Raji (cell line): ENCODE measurements around the gene CHD6.

ENCODE experiments used
- POLR2A ChIP-seq: IDR thresholded peaks from 2 replicates; pipeline ENCODE4 v1.6.1; 2011; ENCODE audit warnings: low read depth, low read length, control low read depth; ENCODE audit not compliant: insufficient read depth

CHD6 gene

DNA sequence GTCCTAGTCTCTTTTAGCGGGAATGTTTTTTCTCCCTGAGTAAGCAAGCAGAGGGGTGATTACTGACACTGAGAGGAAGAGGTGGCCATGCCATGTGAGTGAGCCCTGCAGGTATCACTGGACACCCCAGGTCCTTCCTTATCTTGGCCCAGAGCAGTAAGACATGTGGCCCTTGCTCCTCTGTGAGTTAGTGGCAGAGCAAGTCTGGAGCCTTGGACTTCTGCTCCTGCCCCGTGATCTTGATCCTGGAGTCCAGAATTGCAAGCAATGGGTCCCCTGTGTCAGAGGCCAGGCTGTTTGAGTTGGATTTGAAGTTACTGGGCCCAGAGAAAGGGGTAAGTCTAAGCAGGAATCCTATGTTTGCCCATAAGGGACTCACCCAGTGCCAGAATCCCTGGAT is 159.4 kb downstream of the CHD6 start:
- TF ChIP-seq POLR2A: no peak

DNA sequence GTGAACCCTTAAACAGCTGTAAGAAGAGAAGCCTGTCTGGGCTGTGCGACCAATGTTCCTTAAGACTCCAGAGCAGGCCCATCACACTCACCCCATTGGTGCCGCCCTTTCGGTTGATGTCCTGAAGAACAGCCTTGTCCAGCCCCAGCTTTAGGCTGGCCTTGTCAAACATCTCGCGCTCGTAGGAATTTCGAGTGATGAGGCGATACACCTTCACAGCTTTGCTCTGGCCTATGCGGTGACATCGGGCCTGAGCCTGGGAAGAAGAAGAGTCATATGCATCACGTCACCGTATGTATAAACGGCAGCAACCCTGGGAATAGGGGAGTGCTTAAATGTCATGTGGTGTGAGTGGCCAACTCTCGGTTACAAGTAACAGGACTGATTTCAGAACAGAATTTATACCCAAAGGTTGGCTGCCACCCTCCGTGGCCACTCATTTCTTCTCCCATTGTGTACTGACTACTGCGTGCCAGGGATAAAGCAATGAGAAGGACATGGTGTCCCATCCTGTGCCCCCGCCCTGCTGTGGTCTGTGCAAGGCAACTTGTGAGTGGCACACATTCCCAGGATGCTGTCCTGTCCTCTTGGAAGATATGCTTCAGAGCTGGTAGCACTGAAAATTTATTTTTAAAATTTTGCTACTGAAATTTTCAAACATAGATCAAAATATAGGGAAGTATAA is 160.9 kb downstream of the CHD6 start:
- no peak for TF ChIP-seq POLR2A

DNA sequence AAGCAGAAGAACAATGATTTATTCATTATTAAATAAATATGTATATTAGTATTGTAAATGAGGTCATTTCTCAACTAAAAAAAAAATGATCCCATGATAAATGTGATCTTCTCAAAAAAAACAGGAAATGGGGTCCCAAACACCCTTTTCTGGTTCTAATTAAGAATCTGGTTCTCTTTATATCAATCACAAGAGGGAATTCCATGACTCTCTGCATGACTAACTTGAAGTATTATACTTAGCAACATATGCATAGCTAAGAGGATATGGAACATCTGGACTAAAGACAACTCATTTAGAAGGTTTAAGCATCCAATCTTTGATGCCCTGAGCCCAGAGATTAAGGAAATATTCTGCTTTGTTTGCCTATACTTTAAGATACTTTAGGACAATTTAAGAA is 161.8 kb downstream of the CHD6 start:
- TF ChIP-seq POLR2A: no peak

DNA sequence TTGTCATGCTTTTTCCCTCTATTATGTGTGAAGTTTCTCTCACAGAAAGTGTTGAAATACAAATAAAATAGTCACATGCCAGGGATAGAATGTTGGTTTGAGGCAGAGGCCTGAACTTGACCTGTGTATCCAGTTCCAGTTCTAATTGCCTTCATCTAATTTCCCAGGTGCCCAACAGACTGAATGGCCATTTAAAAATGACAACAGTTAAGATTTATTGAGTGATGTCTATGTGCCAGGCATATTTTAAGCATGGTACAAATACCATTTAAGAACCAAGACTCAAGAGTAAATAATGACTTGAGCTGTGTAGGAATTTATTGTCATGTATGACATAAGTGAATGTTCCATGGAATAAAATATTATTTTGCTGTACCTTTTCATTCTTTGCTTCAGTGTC is 163.9 kb downstream of the CHD6 start:
- TF ChIP-seq POLR2A: no peak

DNA sequence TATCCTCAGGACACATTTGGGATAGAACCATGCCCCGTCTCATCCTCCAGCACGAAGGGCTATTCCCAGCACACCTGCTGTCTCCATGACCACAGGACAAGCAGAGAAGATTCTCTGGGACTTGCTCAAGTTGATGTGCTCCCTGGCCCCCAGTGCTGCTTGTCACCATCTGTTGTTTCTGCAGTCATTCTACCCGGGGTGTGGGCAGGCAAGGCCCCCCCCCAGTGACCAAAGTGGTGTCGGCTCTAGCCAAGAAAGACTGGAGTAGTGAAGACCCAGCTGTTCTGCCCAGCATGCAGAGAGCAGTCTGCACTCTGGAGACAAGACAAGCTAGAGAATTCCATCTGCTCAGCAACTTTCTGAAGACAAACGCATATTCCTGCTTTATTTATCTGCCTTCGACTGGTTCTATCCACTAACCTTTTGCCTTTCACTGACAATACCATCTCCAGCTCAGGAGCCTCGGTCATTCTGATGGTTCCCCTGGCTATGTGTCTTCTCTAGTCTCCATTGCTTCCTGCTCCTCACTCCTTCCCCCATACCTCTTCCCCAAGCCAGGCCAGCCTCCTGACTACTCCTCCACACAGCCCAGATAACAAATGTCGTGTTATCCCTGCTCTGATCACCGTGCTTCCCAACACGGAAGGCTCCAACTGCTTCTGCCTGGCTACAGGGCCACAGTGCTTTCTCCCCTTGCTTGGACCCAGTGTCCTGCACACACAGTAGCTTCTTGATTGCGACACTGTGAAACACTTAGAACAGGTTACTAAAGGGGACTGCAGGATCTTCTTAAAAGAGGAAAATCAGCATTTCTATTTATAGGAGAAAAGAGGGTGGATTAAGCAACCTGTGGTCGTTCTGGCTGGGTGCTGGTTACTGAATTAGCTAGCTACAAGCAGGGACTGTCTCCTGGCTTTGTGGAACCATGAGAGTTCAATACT is 164.9 kb downstream of the CHD6 start:
- no peak for TF ChIP-seq POLR2A

DNA sequence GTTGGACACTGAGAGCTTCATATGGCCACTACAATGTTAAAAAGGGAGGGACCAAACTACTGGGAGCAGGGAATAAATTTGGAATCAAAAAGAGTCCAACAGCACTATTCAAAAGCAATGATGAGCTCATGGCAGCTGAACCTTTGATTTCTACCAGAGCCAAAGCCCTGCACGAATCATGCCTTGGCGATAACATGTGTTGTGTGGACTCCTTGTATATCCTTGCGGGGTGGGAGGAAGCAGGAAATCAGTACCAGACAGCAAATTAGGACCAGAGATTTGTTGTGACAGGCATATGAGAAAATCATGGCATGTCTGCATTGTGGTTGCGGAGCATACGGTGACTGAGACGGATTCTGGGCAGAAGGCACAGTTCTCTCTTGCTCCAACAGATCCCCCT is 166.0 kb downstream of the CHD6 start:
- TF ChIP-seq POLR2A: no peak

DNA sequence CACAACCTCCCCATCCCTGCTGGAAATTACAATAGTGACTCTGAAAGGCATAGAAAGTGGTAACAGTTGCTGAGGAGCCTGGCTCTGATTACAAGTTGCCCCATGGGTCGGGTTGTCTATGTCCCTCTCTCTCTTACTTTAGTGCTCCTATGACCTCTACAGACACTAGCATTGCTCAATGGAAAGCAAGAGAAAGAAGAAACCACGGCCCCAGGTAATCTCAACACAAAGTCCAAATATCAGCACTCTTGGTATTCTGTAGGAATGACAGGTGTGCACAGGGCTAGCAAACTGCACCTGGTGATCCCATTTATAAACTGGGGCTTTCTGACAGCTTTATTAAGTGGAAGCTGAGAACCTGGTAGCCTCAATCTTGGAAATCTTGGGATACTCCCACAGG is 171.2 kb downstream of the CHD6 start:
- no peak for TF ChIP-seq POLR2A

DNA sequence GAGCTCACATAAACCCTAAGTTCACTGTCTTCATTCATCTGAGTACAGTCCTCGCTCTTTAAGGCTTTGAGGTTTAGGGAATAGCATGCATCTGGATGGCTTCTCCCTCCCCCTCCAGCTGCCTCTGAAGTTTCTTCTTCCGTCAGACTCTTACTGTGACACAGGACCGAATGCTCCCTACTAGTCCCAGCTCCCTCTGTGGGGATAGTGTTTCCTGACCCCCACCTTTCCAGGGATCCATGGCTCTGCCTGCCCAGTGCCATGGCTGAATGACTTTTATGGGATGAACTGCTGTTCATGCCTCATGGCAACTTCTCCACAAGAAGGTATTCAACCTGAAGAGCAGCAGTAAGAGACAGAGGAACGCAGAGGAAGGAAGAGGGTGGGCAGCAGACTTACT is 171.7 kb downstream of the CHD6 start:
- TF ChIP-seq POLR2A: no peak

DNA sequence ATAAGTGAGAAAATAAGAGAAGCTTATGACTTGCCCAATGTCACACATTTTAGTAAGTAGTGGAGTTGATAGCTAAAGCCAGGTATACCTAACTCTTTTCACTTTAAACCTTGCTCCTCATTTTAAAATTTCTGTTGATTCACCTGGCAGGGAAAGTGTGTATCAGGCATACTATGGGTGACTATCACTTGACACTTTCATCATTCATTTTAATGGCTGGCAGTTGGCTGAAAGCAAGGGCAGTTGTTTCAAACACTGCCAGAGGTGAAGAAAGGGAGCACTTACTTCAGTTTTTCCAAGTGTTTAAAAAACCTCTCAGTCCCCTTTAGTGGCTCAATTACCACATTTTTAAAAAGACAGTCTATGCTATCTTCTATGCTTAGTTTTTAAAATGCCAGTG is 173.4 kb downstream of the CHD6 start:
- TF ChIP-seq POLR2A: no peak

DNA sequence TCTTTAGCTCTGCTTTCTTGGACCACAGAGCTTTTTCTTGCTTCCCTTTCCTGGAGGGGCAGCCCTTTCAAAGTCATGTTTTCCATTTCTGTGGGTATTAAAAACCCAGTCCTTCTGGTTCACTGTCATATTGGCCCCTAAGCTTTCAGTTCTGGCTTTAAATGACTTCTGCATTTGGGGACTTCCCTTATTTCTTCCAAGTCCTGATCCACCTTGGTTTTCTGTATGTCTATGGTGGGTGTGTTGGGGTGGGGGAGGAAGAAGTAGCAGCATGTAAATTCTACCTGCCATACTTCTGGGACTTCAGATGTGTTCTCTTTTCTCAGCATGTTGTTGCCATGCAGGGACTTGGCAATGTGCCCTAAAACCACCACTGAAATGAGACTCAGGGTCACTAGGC is 174.5 kb downstream of the CHD6 start:
- no peak for TF ChIP-seq POLR2A

DNA sequence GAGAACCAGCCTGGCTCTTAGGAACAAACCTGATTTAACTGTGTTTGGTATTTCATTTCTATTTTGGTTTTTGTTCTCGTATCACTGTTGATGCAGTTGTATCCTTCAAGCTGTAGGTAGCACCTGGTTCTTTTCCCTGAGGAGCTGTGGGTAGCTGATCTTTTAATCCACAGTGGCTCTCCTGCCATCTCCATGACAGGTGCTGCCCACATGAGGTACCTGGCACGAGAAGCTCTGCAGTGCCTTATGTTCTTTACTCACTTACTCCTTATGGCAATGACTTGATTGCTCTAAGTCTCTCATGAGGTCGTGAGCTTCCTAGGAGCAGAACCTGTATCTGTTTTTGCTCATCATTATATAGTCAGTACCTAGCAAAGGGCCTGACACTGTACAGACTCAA is 177.3 kb downstream of the CHD6 start:
- no peak for TF ChIP-seq POLR2A

DNA sequence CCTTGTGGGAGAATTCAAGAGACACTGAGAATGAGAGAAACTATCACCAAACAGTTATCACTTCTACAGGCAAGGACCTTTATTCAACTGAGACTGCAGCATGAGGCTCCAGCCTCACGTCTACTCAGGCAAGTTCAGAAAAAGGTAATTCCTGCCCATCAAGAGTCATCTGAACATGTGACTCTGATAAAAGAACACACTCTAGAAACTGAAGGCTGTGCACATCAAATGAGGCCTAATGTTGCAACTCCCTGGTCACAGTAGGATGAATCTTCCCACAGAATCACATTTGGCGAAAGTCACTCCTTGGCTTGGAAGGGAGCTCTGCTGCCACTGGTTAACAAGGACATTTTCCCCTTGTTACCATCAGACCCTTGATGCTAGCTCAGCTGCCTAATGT is 180.3 kb downstream of the CHD6 start:
- no peak for TF ChIP-seq POLR2A

DNA sequence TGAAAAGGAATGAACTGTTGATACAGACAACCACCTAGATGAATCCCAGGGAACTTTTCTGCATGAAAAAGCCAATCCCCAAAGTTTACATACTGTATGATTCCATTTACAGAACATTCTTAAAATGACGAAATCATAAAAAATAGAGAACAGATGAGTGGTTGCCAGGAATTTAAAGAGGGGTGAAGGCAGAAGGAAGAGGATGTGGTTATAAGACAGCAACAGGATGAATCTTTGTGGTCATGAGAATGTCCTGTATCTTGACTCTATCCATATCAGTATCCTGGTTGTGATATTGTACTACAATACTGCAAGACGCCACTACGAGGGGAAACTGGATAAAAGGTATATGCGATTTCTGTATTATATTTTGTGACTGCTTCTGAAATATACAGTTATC is 181.5 kb downstream of the CHD6 start:
- TF ChIP-seq POLR2A: no peak

DNA sequence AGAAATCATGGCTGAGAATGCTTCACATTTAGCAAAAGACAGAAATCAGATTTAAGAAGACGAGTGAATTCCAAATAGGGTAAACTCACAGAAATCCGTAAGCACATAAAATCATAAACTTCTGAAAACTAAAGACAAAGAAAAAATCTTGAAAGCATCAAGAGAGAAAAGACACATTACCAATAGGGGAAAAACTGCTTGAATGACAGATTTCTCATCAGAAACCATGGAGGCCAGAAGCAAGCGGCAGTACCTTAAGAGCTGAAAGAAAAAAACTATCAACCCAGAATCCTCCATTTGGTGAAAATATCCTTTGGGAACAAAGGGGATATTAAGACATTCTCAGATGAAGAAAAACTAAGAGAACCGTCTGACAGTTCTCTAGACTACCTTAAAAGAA is 185.0 kb downstream of the CHD6 start:
- no peak for TF ChIP-seq POLR2A

DNA sequence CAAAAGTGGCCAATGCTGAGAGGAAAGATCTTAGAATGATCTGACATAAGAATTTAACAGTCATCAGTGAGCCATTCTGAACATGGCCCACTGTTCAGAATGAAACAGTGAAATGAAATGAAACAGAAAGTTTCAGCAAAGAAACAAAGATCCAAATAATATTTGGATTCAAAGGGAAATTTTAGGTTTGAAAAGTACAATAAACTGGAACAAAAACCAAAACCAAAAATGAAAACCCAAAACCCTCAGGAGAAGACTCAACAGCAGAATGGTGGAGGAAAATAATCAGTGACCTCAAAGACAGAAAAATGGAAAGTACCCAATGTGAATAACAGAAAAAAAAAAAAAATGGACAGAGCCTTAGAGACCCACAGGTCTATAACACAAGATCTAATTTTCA is 185.4 kb downstream of the CHD6 start:
- no peak for TF ChIP-seq POLR2A

DNA sequence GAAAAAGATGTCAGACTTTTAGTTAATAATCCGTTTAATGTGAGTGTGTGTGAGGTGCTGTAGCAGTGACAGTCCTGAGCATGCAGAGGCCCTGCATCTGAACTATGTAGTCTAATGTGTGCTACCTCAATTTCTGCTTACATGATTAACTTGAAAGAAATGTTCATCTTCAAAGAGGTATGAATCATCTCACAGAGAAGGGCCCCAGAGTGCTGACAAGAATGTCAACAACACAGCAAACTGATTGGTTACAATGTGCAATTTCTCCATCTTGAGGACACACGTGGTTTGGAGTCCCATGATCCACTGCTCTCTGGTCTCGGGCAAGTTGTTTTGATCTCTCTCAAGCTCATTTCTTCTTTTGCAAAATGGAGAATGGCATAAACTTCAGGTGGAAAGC is 189.9 kb downstream of the CHD6 start:
- no peak for TF ChIP-seq POLR2A
